ENCODE data around the gene SPOCK1.

SPOCK1 gene

DNA sequence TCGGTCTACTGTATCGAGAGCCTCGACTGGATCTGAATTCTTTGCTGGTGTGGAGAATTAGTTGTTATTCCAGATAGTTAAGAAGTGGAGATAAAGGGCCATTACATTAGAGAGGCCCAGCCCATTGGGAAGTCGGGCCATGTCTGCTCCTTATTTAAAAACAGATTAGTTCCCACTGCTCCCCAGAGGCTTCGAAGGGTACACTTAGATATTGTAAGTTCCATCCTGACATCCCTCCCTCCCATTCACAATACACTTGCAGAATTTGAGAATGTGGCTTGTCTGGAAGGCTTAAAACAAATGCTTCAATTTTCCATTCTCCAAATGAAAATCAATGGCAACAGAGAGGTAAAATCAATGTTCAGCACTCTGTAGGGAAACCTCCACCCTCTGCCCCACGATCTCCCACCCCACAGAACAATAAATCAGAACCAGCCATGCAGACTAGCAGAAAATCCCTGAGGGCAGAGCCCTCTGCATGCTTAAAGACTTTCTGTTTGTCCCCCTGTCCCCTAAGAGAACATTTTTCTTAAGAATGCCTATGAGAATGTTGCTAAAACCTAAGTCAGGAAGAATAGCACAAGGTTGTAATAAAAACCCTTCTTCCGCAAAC lies 364.1 kb downstream of the SPOCK1 start:
- DNase-seq (ENCODE audit: low read depth), result no peak
- TF ChIP-seq CTCF (IDR thresholded peaks at IDR 0.05; ENCODE audit: control insufficient read depth, extremely low read depth, insufficient read depth), result no peak

GRCh38 chr5:137129886-137130680 lies 369.0 kb downstream of the SPOCK1 start:
- H3K4me3 ChIP-seq (ENCODE audit: low read depth, low read length), result no peak overlapping the region
- TF ChIP-seq CTCF (IDR thresholded peaks at IDR 0.05; ENCODE audit: control insufficient read depth, extremely low read depth, insufficient read depth), result no peak

More for the DNA sequence above, 364.1 kb downstream of the SPOCK1 start:
- no peak overlapping the region for H3K4me3 ChIP-seq (ENCODE audit: low read depth, low read length)

DNA sequence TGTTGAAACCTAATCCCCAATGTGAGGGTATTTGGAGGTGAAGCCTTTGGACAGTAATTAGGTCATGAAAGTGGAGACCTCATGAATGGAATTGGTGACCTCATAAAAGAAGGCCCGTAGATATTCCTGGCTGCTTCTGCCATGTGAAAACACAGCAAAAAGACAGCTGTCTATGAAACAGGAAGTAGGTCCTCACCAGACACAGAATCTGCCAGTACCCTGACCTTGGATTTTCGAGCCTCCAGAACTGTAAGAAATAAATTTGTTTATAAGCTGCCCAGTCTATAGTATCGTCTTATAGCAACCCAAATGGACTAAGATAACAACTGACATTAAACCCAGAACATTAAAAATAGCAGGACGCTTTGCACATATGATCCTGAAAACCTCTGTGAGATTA lies 371.1 kb downstream of the SPOCK1 start:
- no peak overlapping the region for H3K4me3 ChIP-seq (ENCODE audit: low read depth, low read length)
- DNase-seq (ENCODE audit: low read depth), result no peak
- TF ChIP-seq CTCF (IDR thresholded peaks at IDR 0.05; ENCODE audit: control insufficient read depth, extremely low read depth, insufficient read depth), result no peak

More at GRCh38 chr5:137129886-137130680, 369.0 kb downstream of the SPOCK1 start:
- DNase-seq (ENCODE audit: low read depth), result no peak

DNA sequence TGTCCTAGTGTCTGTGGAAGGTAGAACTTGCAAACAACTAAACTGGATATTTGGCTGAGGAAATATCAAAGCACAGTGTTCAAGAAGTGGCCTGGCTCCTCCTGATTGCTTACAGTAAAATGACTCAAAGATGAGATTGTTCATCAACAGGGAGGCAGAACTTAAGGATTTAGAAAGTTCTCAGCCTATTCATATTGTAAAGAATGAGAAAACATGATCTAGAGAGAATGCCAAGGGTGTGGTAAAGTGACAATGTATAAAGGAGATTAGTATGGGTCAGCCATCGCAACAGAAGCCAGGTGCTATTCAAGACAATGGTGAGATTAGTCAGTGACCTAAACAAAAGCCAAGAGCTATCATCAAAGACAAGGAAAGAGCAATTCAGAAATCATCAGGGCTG lies 372.3 kb downstream of the SPOCK1 start:
- H3K4me3 ChIP-seq (ENCODE audit: low read depth, low read length), result no peak overlapping the region
- DNase-seq (ENCODE audit: low read depth), result no peak
- no peak for TF ChIP-seq CTCF (IDR thresholded peaks at IDR 0.05; ENCODE audit: control insufficient read depth, extremely low read depth, insufficient read depth)

DNA sequence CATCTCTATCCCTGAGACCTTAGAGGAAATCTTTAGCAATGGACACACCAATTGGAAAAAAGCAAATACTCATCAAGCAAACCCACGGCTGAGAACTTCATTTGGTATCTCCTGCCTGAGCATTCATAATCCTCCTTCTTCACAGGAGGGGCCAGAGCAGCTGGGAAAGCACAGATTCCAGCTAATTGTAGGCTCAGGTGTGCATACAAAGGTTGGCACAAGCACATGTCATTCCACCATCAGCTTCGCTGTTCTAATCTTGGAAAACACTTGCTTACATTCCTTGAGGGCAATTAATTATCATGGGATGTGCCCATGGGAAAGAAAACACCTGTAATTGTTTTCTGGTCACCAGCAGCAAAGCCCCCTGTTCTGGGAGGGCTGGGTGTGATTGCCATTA lies 376.6 kb downstream of the SPOCK1 start:
- no peak for TF ChIP-seq CTCF (IDR thresholded peaks at IDR 0.05; ENCODE audit: control insufficient read depth, extremely low read depth, insufficient read depth)
- DNase-seq (ENCODE audit: low read depth), result no peak
- no peak overlapping the region for H3K4me3 ChIP-seq (ENCODE audit: low read depth, low read length)

DNA sequence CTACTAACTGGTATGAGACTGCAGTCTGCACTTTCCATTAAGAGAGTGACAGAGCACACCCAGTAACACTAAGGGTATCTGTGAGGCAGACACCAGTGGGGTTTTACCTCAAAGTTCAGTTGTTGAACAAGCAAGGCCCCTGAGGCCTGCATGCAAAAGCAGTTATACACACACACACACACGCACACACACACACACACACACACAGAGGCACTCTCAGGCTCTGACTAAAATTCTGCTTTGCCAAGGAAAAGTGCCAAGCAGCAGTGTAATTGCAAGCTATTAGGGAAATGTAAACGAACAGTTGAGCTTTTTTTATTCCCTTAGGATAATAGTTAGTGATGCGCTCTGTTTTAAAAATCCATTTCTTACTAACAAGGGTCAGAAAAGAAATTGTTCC lies 377.1 kb downstream of the SPOCK1 start:
- no peak for DNase-seq (ENCODE audit: low read depth)
- TF ChIP-seq CTCF (IDR thresholded peaks at IDR 0.05; ENCODE audit: control insufficient read depth, extremely low read depth, insufficient read depth), result no peak
- H3K4me3 ChIP-seq (ENCODE audit: low read depth, low read length), result no peak overlapping the region
